ENCODE measurements around the gene SETD6.

The SETD6 gene

DNA sequence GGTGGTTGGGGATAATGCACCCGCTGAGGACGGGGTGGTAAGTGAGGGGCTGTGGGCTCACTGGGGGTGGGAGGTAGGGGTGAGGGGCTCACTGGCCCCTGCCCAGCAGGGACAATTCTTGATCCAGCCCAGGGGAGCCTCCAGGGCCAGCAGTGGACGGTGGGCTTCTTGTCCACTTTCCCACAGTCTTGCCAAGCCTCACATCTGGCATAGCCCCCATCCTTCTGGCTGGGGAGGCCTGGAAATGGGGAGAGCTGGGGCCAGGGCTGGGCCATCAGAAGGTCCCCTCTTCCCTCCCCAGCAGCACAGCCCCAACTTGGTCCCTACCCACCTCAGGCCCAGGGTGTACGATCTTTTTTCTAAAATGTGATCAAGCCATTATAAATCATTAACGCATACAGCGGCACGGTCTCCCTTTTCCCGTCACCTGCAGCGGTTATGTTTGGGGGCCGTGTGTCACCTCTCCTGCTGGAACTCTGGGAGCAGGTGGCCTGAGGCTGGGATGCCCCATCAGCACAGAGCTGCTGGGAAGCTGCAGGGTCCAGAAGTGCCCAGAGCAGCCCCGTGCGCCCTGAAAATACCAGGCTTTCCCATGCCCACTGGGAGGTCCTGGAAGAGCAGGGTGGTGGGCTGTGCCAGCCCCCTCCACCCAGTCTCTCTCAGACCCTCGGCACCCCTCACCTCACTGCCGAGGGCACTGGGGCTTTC, 7.2 kb upstream of the SETD6 start:
- TF ChIP-seq, protein P1, sequence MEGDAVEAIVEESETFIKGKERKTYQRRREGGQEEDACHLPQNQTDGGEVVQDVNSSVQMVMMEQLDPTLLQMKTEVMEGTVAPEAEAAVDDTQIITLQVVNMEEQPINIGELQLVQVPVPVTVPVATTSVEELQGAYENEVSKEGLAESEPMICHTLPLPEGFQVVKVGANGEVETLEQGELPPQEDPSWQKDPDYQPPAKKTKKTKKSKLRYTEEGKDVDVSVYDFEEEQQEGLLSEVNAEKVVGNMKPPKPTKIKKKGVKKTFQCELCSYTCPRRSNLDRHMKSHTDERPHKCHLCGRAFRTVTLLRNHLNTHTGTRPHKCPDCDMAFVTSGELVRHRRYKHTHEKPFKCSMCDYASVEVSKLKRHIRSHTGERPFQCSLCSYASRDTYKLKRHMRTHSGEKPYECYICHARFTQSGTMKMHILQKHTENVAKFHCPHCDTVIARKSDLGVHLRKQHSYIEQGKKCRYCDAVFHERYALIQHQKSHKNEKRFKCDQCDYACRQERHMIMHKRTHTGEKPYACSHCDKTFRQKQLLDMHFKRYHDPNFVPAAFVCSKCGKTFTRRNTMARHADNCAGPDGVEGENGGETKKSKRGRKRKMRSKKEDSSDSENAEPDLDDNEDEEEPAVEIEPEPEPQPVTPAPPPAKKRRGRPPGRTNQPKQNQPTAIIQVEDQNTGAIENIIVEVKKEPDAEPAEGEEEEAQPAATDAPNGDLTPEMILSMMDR (IDR thresholded peaks at IDR 0.05) = no peak
- Histone ChIP-seq H2AFZ (no peak overlapping the region), H3K27ac (no peak overlapping the region), H3K27me3 (ENCODE audit: control insufficient read depth, insufficient read depth, low read length) (no peaks in the 10 kb centered on the region), H3K9me3 (ENCODE audit: control insufficient read depth, low read length) (no peaks in the 10 kb centered on the region), H3K4me3 (ENCODE audit: low read depth, low read length) (no peak overlapping the region), H3K9ac (no peak overlapping the region), H3K79me2 (no peaks in the 10 kb centered on the region), H3K36me3 (ENCODE audit: control insufficient read depth, insufficient read depth, low read length) (no peaks in the 10 kb centered on the region), H3K4me1 (no peaks in the 10 kb centered on the region), H3K4me2 (ENCODE audit: low read length) (no peak overlapping the region)

DNA sequence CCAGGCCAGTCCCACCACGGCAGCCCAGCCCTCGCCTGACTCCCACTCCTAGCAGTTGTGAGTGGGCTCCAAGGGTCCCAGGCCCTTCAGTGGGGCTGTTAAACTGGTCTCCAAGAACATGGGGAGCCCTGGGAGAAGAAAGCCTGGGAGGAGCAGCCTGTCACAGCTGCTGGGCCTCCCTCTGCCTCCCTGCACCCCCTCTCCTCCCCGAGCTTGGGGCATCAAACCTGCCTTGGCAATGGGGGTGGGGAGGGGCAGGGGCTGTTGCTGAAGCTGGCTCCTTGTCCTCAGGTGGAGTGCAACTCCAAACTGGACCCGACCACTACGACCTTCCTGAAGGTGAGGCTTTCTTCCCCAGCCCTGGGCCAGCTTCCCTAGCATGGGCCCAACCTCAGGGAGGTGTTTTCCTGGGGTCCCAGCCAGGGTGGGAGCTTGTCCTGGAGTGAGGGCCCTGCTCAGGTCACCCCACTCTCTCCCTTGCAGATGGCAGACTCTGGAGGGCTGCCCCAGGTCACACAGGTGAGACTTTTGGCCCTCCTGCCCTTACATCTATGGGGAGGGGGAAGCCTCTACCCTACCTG, 6.6 kb upstream of the SETD6 start:
- Histone ChIP-seq H3K4me3 (ENCODE audit: low read depth, low read length) (no peak overlapping the region), H3K79me2 (no peaks in the 10 kb centered on the region), H3K9me3 (ENCODE audit: control insufficient read depth, low read length) (no peaks in the 10 kb centered on the region), H2AFZ (no peak overlapping the region), H3K4me2 (ENCODE audit: low read length) (no peak overlapping the region), H3K9ac (no peak overlapping the region), H3K27ac (no peak overlapping the region), H3K27me3 (ENCODE audit: control insufficient read depth, insufficient read depth, low read length) (no peaks in the 10 kb centered on the region), H3K36me3 (ENCODE audit: control insufficient read depth, insufficient read depth, low read length) (no peaks in the 10 kb centered on the region), H3K4me1 (no peaks in the 10 kb centered on the region)
- TF ChIP-seq, protein P1 (IDR thresholded peaks at IDR 0.05) = no peak

DNA sequence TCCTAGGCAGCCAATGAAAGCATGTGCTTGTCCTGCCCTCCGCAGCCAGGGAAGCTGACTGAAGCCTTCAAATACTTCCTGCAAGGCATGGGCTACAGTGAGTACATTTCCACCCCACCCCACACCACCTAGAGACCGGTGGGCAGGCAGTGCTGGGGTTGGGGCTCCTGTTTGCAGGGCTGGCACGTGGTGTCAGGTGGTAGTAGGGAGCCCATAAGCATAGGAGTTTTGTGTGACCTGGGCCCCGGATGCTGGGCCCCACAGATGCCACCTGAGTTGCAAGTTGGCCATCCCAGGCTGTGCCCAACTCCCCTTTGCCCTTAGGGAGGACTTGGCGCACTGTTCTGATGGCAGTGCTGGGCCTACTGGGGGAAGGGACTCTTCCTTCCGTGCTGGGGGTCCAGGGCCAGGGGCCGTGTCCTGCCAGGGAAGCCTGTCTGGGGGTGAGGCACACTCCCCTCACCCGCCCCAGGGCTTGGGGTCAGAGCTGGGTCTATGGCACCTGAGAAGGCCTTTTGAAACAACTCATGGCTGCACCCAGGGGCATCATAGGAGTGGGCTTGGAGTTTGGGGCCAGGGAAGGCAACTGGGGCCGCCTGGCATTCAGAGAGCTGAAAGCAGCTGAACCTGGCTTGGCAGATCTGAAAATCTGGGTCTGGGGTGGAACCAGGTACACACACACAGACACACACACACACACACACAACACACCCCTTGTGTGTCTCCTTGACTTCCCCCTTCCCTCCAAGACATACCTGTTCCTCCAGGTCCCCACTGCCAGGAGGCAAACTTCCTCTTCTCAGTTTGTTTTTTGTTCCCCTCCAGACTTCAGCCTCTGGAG, 5.8 kb upstream of the SETD6 start:
- no peaks in the 10 kb centered on the region for H3K4me1 ChIP-seq
- TF ChIP-seq, protein P1 (IDR thresholded peaks at IDR 0.05) = no peak
- H3K9ac ChIP-seq = no peak overlapping the region
- no peaks in the 10 kb centered on the region for H3K27me3 ChIP-seq (ENCODE audit: control insufficient read depth, insufficient read depth, low read length)
- no peak overlapping the region for H3K27ac ChIP-seq
- H3K4me3 ChIP-seq (ENCODE audit: low read depth, low read length) = no peak overlapping the region
- no peak overlapping the region for H3K4me2 ChIP-seq (ENCODE audit: low read length)
- H3K79me2 ChIP-seq = no peaks in the 10 kb centered on the region
- no peak overlapping the region for H2AFZ ChIP-seq
- no peaks in the 10 kb centered on the region for H3K9me3 ChIP-seq (ENCODE audit: control insufficient read depth, low read length)
- no peaks in the 10 kb centered on the region for H3K36me3 ChIP-seq (ENCODE audit: control insufficient read depth, insufficient read depth, low read length)

DNA sequence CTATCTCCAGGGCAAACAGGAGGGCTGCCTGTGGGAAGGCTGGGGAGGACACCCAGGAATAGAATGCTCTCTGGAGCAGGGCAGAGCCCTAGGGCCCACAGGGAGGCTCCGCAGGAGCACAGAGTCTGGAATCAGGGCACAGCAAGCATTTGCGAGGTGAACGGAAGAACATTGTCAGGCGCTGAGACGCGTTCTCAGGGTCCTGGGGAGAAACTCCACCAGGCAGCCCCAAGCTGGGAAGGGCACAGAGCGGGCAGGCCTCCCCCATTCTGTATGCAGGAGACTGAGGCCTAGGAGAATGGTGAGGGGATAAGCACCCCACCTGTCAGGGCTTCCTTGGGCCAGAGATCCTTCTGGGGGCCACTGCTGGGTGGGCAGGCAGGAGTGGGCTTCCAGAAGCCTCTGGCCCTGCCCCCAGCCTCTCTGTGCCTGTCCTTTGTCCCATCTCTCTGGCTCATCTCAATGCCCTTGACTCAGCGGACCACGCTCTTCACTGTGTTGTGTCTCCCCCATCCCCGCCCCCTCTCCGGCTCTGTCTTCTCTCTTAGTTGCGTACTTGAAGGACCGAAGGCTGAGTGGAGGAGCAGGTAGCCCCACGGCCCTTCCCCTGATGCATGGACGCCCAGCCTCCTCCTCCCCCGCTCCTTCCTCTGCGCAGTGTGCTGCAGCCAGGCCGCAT, 5.1 kb upstream of the SETD6 start:
- Histone ChIP-seq H3K79me2 (no peaks in the 10 kb centered on the region), H3K36me3 (ENCODE audit: control insufficient read depth, insufficient read depth, low read length) (no peaks in the 10 kb centered on the region), H3K9ac (no peak overlapping the region), H3K4me2 (ENCODE audit: low read length) (no peak overlapping the region), H3K27ac (no peak overlapping the region), H3K4me3 (ENCODE audit: low read depth, low read length) (no peak overlapping the region), H3K27me3 (ENCODE audit: control insufficient read depth, insufficient read depth, low read length) (no peaks in the 10 kb centered on the region), H3K9me3 (ENCODE audit: control insufficient read depth, low read length) (no peaks in the 10 kb centered on the region), H3K4me1 (no peaks in the 10 kb centered on the region), H2AFZ (no peak overlapping the region)
- TF ChIP-seq, protein P1 (IDR thresholded peaks at IDR 0.05) = no peak
